Lower lobe of right lung (tissue), 2 donors: ENCODE measurements around the gene RASSF8. TPM values are rescaled to one million over a fixed set of nuclear protein-coding genes. Genes with fewer than 3 reads are reported as not detected.

Experiments used
- ATAC-seq, 2 donors: fragments of 200-7000 bp; cut with Tn5 transposase; one replicate each; pipeline ENCODE4 v1.9.1; 2020 to 2022; ENCODE audit warnings: mild to moderate bottlenecking in 2 of 2, moderate library complexity in 2 of 2
- DNase-seq: peaks from one replicate; pipeline ENCODE4 v3.0.0-alpha.2; 2020
- H3K27ac ChIP-seq: fragments of 200-600 bp; one replicate; pipeline ENCODE4 v1.8.0; 2022
- H3K27me3 ChIP-seq: fragments of 200-600 bp; one replicate; pipeline ENCODE4 v1.8.0; 2022; ENCODE audit warnings: low read depth
- H3K36me3 ChIP-seq: fragments of 200-600 bp; one replicate; pipeline ENCODE4 v1.8.0; 2022; ENCODE audit warnings: mild to moderate bottlenecking
- H3K4me1 ChIP-seq: fragments of 200-600 bp; one replicate; pipeline ENCODE4 v1.8.0; 2022
- H3K4me3 ChIP-seq: fragments of 200-600 bp; one replicate; pipeline ENCODE4 v1.8.0; 2022; ENCODE audit warnings: mild to moderate bottlenecking
- H3K9me3 ChIP-seq: fragments of 200-600 bp; one replicate; pipeline ENCODE4 v1.8.0; 2022
- intact Hi-C: fragments of 100-400 bp; cut with DNase I; formaldehyde crosslinking; loops from one replicate; pipeline ENCODE4 v1.11.0; 2022
- total RNA-seq: library from RNA; stranded (reverse); fragmentation: NEBNext Ultra II Directional; extraction: Animal tissue kit (Norgen Biotek cat#: 25700); gene quantifications from one replicate; pipeline ENCODE4 v1.2.1, GENCODE V29; 2021
- TF ChIP-seq, protein P1 (sequence below): fragments of 200-600 bp; IDR thresholded peaks from one replicate; pipeline ENCODE4 v1.8.0; 2022; ENCODE audit warnings: antibody characterized with exemption, mild to moderate bottlenecking
- donor health status: DM: no; HTN: yes; CAD: no; lungs with severe emphysema.

RASSF8 gene
- total RNA-seq, 1 donor from 2014 or later, result 62.1 TPM

DNA sequence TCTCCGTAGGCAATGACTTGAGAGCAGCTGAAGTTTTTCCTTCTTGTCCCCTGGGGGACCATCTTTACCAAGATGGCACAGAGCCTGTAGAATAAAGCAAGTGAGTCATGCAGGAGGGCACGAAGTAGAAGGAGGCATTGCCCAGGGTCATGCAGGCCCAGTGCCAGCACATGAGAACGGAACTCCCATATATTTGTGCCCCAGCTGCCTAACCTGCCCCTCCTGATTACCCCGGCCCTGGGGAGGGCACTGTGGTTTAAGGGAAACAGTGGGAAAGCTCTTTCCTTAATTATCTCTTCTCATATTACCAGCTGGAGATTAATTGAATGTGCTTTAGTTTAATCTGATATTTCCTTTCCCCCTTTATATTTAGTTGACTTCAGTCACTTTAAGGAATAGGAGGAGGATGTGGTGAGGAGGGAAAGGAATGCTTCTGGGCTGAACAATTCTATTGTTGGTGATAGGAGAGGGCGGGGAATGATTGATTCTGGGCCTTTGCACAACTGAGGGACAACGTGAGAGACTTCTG, 51.9 kb downstream of the RASSF8 start:
- Histone ChIP-seq H3K9me3 (no peaks in the 10 kb centered on the region), H3K36me3 (no peaks in the 10 kb centered on the region), H3K27ac (peak overlapping the region; percentile 19), H3K4me1 (peaks cover 16% of the 10 kb centered on the region), H3K27me3 (no peaks in the 10 kb centered on the region), H3K4me3 (no peak overlapping the region)
- peak in 1 of 2 donors; percentile 29 for ATAC-seq
- DNase-seq, result no peak
- TF ChIP-seq, protein P1, sequence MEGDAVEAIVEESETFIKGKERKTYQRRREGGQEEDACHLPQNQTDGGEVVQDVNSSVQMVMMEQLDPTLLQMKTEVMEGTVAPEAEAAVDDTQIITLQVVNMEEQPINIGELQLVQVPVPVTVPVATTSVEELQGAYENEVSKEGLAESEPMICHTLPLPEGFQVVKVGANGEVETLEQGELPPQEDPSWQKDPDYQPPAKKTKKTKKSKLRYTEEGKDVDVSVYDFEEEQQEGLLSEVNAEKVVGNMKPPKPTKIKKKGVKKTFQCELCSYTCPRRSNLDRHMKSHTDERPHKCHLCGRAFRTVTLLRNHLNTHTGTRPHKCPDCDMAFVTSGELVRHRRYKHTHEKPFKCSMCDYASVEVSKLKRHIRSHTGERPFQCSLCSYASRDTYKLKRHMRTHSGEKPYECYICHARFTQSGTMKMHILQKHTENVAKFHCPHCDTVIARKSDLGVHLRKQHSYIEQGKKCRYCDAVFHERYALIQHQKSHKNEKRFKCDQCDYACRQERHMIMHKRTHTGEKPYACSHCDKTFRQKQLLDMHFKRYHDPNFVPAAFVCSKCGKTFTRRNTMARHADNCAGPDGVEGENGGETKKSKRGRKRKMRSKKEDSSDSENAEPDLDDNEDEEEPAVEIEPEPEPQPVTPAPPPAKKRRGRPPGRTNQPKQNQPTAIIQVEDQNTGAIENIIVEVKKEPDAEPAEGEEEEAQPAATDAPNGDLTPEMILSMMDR, result no peak
- intact Hi-C loops, result no loop called here

DNA sequence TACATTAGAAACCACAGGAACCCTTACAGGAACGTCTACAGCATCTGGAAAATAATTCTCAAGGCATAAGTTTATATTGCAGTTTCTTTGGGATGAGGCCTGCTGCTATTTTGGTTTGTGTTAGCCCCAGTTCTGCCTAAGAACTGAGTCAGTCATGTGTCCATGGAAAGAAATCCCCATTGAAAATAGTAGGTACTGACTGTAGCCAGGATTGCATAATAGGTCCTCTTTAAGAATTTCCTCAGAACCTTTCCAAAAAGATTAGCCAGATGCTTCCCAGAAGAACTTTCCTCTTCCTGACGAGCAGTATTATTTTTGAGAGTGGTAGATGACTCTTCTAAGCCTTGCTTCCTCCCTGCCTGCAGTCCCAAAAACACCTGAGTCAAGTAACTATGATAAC, 52.6 kb downstream of the RASSF8 start:
- Histone ChIP-seq H3K9me3 (no peaks in the 10 kb centered on the region), H3K4me1 (peaks cover 16% of the 10 kb centered on the region), H3K36me3 (no peaks in the 10 kb centered on the region), H3K27me3 (no peaks in the 10 kb centered on the region), H3K4me3 (no peak overlapping the region), H3K27ac (peak overlapping the region; percentile 25)
- ATAC-seq (peak; percentile 70 to 80), DNase-seq (no peak)
- TF ChIP-seq, protein P1, result no peak
- intact Hi-C loops, result no loop called here

DNA sequence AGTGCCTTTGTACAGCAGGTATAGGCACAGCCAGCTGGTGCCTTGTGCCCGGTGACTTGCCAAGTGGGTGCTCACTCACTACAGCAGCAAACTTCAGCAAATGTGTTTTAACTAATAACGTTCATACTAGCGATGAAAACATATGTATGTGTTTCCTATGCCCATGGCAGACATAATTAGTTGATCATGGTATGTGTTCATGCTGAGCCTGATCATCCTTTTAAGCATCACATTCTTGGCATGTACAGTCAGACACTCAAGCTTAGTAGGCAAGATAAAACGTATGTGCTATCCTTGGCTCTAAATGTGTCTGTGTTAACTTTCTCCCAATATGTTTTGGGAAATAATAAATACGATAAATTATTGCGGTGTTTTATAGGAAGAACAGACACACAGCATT, 55.6 kb downstream of the RASSF8 start:
- Histone ChIP-seq H3K27ac (no peak overlapping the region), H3K27me3 (no peaks in the 10 kb centered on the region), H3K4me3 (no peak overlapping the region), H3K36me3 (no peaks in the 10 kb centered on the region), H3K4me1 (peaks cover 34% of the 10 kb centered on the region), H3K9me3 (no peaks in the 10 kb centered on the region)
- DNase-seq (no peak), ATAC-seq (no peak)
- intact Hi-C loops, result no loop called here
- TF ChIP-seq, protein P1, result no peak

DNA sequence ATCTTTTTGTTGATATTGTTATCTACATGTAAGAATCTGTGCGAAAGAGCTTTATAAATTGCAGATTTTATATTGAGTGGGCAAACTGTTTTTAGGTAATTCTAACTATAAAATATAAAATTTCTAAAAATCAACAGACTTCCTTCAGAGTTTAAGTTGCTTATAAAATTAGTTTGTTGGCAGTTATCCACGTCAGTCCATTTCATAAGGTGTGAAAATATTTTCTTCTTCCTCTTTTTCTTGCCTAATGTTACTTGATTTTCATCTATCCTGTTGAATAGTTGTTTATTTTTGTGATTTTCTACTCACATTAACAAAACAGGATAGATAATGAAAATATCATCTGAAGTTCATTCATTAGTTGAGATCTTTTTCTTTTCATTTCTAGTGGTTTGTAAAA, 58.0 kb downstream of the RASSF8 start:
- Histone ChIP-seq H3K9me3 (no peaks in the 10 kb centered on the region), H3K36me3 (no peaks in the 10 kb centered on the region), H3K27me3 (no peaks in the 10 kb centered on the region), H3K27ac (no peak overlapping the region), H3K4me3 (no peak overlapping the region), H3K4me1 (peaks cover 20% of the 10 kb centered on the region)
- ATAC-seq (no peak), DNase-seq (no peak)
- intact Hi-C loops, result no loop called here
- TF ChIP-seq, protein P1, result no peak

DNA sequence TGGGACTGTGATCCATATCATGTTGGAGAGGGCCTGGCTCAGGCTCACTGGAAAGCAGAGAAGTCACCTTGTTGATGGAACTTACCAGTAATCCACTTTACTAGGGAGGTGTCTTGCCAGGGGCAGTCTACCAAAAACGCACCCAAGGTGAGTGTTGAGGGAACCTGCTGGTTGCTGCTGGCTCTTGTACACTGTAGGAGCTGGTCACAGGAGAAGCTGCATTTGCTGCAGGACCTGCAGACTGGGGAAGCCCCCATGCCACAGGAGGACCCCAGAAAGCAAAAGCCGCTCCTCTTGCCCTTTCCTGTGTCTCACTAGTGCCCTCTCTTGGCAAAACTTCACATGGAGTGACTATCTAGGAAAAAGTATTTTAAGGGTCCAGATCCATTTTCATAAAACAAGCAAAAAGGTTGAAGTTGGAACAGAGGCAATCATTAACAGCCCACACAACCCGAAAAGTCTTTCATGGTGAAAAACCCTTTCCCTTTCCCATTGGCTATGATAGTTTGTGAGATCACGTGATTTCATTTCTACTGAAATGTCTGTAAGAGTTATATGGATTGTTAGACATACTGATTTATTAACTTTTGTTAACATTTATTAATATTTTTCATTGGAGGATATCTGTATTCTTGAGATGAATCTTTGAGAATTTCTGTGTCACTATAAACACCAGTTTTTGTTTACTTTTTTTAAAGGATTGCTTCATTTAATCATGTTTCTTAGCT, 59.2 kb downstream of the RASSF8 start:
- ATAC-seq (peak; percentile 29 to 71), DNase-seq (no peak)
- no peaks in the 10 kb centered on the region for H3K9me3 ChIP-seq
- H3K4me3 ChIP-seq, result no peak overlapping the region
- intact Hi-C loops, result no loop called here
- H3K27ac ChIP-seq, result no peak overlapping the region
- TF ChIP-seq, protein P1, result peak; percentile 62
- no peaks in the 10 kb centered on the region for H3K27me3 ChIP-seq
- no peaks in the 10 kb centered on the region for H3K36me3 ChIP-seq
- peaks cover 18% of the 10 kb centered on the region for H3K4me1 ChIP-seq
